Measurements from ENCODE around the gene BBS1.

GRCh38 chr11:66539170-66539869 is 28.9 kb downstream of the BBS1 start:
- TF ChIP-seq CTCF (IDR thresholded peaks at IDR 0.05; ENCODE audit: low read depth, low read length) (no peak), POLR2A (IDR thresholded peaks at IDR 0.05; ENCODE audit: extremely low read depth, insufficient read length) (no peak), MYC (IDR thresholded peaks at IDR 0.05; ENCODE audit: low read depth, low read length) (no peak)
